Retinal pigment epithelial cell (primary cell): Measurements from ENCODE around the gene DPRX.

Source experiments
- DNase-seq: peaks from one replicate; pipeline ENCODE4 v3.0.0-alpha.2; 2010; ENCODE audit warnings: low read depth
- H3K4me3 ChIP-seq: 2 replicates; pipeline ENCODE4 v1.5.1; 2011; ENCODE audit warnings: mild to moderate bottlenecking, low read length, control low read depth, moderate library complexity
- CTCF ChIP-seq: conservative IDR thresholded peaks from 2 replicates; pipeline ENCODE4 v1.5.1; 2011; ENCODE audit warnings: low read depth, low read length, control low read depth, inconsistent platforms

Gene DPRX

GRCh38 chr19:53655042-53655665 lies 23.4 kb downstream of the DPRX start:
- TF ChIP-seq CTCF, result no peak
- no peak for DNase-seq
- no peak overlapping the region for H3K4me3 ChIP-seq

- no peak overlapping the region for H3K4me3 ChIP-seq
- no peak for TF ChIP-seq CTCF
- DNase-seq, result no peak
Measured at GRCh38 chr19:53657330-53657729, 25.5 kb downstream of the DPRX start.

- TF ChIP-seq CTCF, result no peak
- DNase-seq, result no peak
- no peak overlapping the region for H3K4me3 ChIP-seq
Measured at GRCh38 chr19:53657778-53658177, 26.0 kb downstream of the DPRX start.

GRCh38 chr19:53659292-53659691 lies 27.5 kb downstream of the DPRX start:
- no peak overlapping the region for H3K4me3 ChIP-seq
- no peak for TF ChIP-seq CTCF
- no peak for DNase-seq

- no peak for DNase-seq
- TF ChIP-seq CTCF, result no peak
- H3K4me3 ChIP-seq, result no peak overlapping the region
Measured at GRCh38 chr19:53660584-53660983, 28.8 kb downstream of the DPRX start.

GRCh38 chr19:53662209-53662608 lies 30.4 kb downstream of the DPRX start:
- no peak for DNase-seq
- no peak for TF ChIP-seq CTCF
- no peak overlapping the region for H3K4me3 ChIP-seq

GRCh38 chr19:53664152-53664551 lies 32.4 kb downstream of the DPRX start:
- no peak for DNase-seq
- no peak overlapping the region for H3K4me3 ChIP-seq
- no peak for TF ChIP-seq CTCF
